H1 (cell line): ENCODE data around the gene OOSP3. TPM values are rescaled to one million over a fixed set of nuclear protein-coding genes. Genes with fewer than 3 reads are reported as not detected.

Experiments
- CHD1 ChIP-seq: IDR thresholded peaks from 2 replicates; pipeline ENCODE4 v1.6.1; 2012; ENCODE audit warnings: low read depth, low read length, improper control_type of control experiment
- HDAC2 ChIP-seq, 2 experiments: fragments of 300-600 bp in 1 of 2; sonication (generic) in 1 of 2; IDR thresholded peaks; 2 replicates each; pipeline ENCODE4 v1.6.1; 2011 to 2012; ENCODE audit warnings: low read depth in 2 of 2, low read length in 2 of 2, mild to moderate bottlenecking in 2 of 2, moderate library complexity in 2 of 2, borderline replicate concordance in 1 of 2, inconsistent platforms in 1 of 2
- TAF7 ChIP-seq: optimal IDR thresholded peaks from 2 replicates; pipeline ENCODE3; 2011; ENCODE audit warnings: low read depth, mild to moderate bottlenecking, inconsistent platforms, low read length, moderate library complexity, borderline replicate concordance
- polyA plus RNA-seq, 7 experiments: library from polyadenylated mRNA; depleted of rRNA in 3 of 7; stranded (reverse) in 5 of 7; unstranded in 2 of 7; fragments of >200 nt in 5 of 7; fragments of 200-250 nt in 2 of 7; gene quantifications; 1 replicate in 5 of 7; 2 replicates in 1 of 7; 4 replicates in 1 of 7; pipeline versions ENCODE4 v1.2.1 to v1.2.3, GENCODE V29; 2011 to 2013; ENCODE audit warnings: missing spikeins in 2 of 7, mixed read lengths in 2 of 7
- total RNA-seq: library from RNA; stranded (reverse); fragmentation: NEBNext Ultra II Directional; extraction: Animal tissue kit (Norgen Biotek cat#: 25700); gene quantifications from 2 replicates; pipeline ENCODE4 v1.2.1, GENCODE V29; 2021

Gene OOSP3
- total and polyA plus RNA-seq, 2 of the 8 experiments (the other 6 are each of a cell fraction or from before 2014, with no cell fraction given): not detected

- TF ChIP-seq HDAC2 (IDR thresholded peaks at IDR 0.05; ENCODE audit: borderline replicate concordance in 1 of 2, low read depth in 2 of 2, low read length in 2 of 2) (no peak), CHD1 (no peak), TAF7 (no peak)
Observed at GRCh38 chr11:59842316-59842715, 36.3 kb upstream of the OOSP3 start (continued).
